NCI-H1092 treated with DMSO at 0.1 percent for 48 hours (cell line): Measurements from ENCODE around the gene ACOT6.
"Not testable (repeated sequence)": the region's sequence is repeated elsewhere in the genome, so short reads cannot be mapped to it uniquely, and the experiment has no call there.

Source experiments
- DNase-seq: peaks from one replicate; lab custom pipeline; 2025; lab: John Stamatoyannopoulos, UW

Gene ACOT6

GRCh38 chr14:73655851-73656250, 43.5 kb downstream of the ACOT6 start:
- no peak for DNase-seq

GRCh38 chr14:73659202-73659601, 46.9 kb downstream of the ACOT6 start:
- not testable (repeated sequence) for DNase-seq

DNA sequence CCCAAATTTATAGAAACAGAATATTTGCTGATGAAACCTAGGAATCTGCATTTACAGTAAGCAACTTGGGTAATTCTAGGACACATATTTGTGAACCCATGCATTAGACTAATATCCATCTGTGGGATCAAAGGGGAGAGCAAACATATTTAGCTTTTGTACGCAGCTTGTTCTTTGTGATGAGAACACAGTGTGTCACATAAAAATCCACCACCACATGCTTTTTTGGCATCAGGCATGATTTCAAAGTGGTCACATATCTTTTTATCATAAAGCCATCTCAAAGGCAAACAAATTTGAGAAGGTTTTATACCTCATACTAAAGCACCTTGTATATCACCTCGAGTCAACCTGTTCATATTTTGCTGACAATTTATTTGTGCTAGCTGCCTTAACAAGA, 48.2 kb downstream of the ACOT6 start:
- DNase-seq = peak; percentile 49

- DNase-seq = no peak
Observed at GRCh38 chr14:73661872-73662271, 49.6 kb downstream of the ACOT6 start.

- no peak for DNase-seq
Observed at GRCh38 chr14:73662487-73662943, 50.2 kb downstream of the ACOT6 start.

DNA sequence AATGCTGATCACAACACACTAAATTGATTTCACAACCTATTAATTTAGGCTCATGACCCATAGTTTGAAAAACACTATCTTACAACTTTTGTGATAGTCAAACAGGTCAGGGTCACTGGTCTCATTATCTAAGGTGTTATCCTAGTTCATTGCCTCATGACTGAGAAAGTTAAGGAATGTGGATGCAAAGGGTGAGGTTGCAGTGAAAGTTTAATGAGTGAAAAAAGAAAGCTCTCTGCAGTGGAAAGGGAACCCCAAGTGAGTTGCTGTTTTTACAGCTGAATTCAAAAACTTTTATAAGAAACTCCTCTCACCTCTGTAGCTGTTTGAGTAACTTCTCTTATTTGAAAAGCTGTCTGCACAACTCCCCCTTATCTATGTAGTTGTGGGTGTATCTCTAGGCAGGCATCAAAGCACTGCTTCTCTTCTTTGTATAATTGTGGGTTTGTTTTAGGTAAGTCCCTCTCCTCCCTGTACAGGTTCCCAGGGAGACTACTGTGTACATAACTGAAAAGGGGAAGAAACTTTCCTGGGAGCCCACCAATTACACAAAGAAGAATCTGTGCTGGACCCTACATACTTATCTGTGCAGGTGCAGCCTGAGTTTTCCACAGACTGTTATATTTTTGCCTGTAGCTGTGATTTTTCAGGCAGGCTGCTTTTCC, 51.4 kb downstream of the ACOT6 start:
- DNase-seq = no peak

DNA sequence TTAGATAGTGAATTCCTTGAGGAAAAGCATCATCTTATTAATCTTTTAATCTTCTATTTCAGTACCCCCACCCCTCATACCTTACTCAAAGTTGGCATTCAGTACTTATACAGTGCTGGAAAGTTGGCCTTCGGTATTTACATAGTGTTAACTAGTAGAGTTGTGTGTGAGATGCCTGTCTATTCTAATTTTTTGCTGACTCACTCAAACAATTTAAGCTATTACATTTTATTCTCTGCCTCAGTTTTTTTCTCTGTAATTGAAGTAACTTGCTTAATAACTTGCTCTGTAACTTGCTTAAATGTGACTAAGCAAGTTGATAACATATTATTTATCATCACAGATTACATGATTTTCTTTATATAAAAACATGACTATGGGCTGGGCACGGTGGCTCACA, 52.8 kb downstream of the ACOT6 start:
- DNase-seq = no peak

DNA sequence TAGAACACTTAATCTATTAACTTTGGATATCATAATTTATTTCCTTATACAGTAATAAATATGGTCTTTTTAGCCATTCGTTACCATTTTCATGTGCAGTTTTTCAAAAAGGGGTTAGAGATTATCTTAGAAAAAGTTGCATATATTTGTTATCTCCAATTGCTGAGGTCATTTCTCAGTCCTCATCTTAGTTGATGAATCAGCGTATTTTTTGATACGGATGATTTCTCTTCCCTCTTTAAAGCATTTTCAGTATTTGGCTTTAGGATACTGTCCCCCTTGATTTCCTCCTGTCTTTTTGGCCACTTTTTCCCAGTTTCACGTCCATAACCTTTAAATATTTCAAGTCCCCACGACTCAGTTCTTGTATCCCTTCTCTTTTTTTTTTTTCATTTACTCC, 54.3 kb downstream of the ACOT6 start:
- no peak for DNase-seq

DNA sequence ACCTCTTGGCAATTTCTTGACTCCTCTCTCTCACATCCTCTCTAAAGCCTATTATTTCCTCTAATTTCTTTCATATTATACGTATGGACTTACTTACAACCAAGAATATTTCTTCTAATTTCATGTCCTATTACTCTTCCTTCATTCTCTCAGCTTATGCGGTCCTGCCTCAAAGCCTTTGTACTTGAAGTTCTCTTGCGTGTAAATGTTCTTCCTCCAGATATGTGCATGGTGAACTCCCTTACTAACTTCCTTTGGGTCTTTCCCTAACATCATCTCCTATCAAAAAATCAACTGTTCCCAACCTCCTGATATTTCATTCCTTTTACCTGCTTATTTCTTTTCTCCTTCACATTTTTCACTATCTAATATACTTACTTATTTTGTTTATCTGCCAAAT, 55.5 kb downstream of the ACOT6 start:
- DNase-seq = no peak
